HG03095 (cell line): Measurements from ENCODE around the gene RHCE.
"Not testable (repeated sequence)": the region's sequence is repeated elsewhere in the genome, so short reads cannot be mapped to it uniquely, and the experiment has no call there.

ENCODE experiments used
- ATAC-seq: cut with Tn5 transposase; IDR thresholded peaks from one replicate; pipeline ENCODE4 v1.9.1; 2021; ENCODE audit warnings: moderate library complexity; ENCODE audit not compliant: unreplicated experiment

Gene RHCE

DNA sequence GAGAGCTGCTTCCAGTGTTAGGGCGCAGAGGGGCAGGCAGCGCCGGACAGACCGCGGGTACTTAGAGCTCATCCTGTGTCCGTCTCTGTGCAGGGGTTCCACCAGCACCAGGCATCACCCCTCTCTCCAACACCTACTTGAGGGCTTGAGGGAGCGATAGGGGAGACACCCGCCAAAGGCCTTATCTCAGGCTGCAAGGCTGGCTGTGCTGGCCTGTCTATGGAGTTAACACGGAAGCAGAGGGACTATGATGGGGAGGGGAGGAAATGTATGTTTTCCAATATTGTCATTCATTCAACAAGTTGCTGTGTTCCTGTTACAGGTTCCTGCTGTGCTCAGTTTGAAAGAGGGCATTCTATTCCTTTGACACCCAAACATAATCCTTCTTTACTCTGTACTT lies at the start of gene RHCE:
TSS of gene RHCE (minus strand) at position 111 of the 400 bp plus-strand sequence. CDS start at position 72, 39 bp downstream.
- ATAC-seq: not testable (repeated sequence)

DNA sequence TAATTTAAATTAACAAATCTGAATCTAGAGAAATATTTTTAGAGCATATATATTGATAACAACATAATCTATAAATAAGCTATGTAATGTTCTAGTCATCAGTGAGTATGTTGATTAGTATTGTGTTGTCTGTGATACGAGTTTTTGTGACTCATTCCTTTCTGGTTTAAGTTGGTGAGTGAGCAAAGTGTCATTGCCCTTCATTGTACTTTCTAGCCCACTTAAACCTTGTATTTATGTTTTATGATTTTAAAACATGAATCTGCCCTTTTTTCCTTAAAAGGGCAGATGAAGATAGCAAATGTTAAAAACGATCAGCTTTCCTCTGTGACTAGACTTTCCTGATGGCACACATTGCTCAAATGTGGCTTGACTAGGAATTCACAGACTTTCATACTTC lies 48.6 kb upstream of the RHCE start:
- ATAC-seq: no peak

DNA sequence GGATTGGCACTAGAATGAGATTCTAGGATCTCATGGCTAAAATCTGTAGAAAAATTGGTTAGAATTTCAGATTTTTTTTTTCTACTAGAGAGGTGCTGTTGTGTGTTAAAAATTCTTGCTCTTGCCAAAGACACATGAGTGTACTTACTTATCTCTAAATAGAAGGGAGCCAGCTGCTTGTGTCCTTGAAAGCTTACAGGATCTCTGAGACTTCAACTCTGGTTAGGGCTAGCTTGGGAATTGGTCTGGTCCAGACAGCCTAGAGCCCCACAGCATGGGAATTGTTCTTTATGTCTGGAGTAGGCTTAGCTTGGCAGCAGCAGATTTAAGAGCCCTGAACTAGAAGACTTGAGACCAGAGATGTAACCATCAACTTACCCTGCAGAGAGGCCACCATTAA lies 47.4 kb upstream of the RHCE start:
- ATAC-seq: no peak

DNA sequence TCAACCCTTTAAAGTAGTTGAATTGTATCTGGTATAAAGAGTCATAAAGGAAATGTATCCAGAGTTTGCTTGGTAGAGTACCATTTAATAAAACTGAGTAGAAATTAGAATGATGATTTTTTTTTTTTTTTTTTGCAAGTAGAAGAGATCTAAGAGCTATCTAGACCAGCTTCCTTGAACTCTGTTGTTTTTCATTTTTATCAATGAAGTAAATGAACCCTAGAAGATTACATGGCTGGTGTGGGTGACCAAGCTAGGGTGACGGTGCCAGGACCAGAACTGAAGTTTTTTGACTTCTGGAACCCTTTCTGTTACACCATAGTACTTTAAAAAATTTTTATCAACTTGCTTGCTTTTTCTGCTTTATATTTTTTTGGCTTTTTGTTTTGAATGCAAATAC lies 47.0 kb upstream of the RHCE start:
- no peak for ATAC-seq

DNA sequence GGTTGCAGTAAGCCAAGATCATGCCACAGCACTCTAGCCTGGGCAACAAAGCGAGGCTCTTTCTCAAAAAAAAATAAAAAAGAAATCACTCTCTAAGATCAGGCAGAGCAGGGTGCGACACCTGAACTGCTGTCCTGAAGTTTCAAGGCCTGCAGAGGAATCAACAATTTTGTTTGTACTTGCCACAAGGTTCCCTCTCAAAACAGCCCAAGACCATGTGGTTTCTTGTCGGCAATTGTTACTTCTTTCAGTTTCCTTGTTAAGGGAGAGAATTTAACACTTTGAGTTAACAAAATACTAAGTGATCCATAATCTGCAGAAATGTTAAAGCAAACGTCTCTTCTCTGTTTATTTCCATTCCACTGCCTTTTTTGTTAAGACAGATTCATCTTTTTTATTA lies 46.6 kb upstream of the RHCE start:
- ATAC-seq: no peak

DNA sequence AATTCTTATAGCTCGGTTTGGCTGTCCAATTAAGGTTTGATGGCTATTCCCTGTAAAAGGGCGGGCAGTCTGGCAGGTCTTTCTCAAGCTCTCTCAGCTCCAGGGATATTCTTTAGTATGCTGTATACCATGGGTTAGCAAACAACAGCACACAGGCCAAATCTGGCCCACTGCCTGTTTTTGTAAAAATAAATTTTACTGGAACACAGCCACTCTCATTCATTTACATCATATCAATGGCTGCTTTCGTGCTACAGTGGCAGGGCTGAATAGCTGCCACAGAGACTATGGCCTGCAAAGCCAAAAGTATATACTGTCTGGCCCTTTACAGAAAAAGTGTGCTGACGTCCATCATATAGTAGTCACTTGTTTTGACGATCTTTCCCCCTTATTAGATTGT lies 42.1 kb upstream of the RHCE start:
- ATAC-seq: no peak

DNA sequence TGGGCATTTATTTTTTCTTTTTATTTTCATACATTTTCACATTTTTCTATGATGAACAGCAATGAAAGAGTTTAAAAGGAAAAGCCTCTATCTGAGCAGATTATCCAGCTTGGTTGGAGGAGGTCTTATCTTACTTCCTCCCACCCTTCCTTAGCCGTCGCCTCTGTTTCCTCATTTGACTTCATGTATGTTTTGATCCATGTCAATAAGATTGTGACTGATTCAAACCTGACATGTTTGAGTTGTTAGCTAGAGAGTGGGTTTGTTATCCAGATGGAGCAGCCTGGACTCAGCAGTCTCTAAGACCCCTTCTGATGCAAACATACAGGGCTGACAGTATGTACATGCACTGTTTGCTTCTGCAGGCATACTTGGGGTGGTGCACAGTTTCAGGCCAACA lies 41.2 kb upstream of the RHCE start:
- ATAC-seq: no peak

DNA sequence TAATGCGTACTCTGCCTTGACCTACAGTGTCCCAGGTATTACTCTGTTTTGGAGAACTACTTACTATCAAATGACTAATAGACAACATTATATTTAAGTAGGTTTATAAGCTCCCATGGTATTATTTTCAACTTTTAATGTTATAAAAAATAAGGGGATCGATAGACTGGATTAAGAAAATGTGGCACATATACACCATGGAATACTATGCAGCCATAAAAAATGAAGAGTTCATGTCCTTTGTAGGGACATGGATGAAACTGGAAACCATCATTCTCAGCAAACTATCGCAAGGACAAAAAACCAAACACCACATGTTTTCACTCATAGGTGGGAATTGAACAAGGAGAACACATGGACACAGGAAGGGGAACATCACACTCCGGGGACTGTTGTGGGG lies 40.2 kb upstream of the RHCE start:
- not testable (repeated sequence) for ATAC-seq

DNA sequence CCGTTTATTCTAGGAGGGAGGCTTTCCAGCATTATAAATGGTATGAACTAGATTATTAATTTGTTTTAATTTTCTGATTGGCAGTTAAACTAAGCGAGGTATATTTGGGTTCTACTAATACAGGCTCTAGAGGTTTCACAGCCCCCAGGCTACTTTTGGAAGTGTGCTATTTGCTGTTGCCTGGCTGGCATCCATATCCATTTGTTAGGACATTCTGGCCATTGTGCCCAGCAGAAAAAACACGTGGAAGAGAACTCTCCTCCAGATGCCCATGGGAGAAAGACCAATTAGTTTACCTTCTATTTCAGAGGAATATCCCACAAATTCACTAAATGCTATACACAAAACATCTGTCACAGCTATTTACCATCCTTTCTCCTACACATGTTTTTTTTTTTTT lies 39.4 kb upstream of the RHCE start:
- no peak for ATAC-seq

DNA sequence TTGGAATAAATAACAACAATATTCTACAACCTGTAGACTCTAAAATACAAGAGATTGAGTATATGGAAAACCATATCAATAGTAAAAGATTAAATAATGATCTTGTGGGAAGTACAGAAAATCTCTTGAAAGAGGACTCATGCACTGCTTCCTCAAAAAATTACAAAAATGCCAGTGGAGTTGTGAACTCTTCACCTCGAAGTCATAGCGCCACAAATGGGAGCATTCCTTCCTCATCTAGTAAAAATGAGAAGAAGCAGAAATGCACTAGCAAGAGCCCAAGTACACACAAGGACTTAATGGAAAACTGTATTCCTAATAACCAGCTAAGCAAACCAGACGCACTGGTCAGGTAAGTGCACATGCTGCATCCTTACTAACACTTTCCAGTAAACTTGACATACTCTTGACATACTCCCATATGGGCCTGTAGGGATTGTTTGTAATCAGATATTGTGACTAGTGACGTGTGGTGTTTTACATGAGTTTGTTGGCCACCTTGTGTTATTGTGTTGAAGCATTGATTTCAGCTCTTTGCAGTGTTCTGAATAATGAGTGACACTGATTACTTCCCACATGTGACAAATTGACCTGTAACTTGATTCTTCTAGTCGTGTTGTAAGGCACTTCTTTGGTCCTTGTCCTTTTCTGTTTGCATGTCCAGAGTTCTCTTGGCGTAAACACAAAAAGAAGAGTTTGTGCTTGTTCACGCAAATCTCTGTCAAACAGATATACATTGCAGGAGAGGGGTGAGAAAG lies 38.1 kb upstream of the RHCE start:
- no peak for ATAC-seq

DNA sequence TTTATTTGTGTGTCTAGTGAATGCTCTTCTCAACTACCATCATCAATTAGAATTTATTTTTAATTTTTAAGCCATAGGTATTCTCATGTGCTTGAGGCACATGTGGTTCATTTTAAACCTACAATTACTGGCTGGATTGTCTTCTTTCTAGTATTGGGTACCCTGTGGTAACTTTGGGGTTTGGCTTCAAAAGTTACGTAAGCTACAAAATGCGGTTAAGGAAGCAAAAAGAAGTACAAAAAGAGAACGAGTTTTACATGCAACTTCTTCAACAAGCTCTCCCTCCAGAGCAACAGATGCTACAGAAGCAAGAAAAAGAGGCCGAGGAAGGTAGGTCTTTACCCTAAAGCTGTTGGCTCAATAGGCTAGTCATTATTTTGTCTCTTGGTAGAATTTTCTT lies 35.9 kb upstream of the RHCE start:
- no peak for ATAC-seq

DNA sequence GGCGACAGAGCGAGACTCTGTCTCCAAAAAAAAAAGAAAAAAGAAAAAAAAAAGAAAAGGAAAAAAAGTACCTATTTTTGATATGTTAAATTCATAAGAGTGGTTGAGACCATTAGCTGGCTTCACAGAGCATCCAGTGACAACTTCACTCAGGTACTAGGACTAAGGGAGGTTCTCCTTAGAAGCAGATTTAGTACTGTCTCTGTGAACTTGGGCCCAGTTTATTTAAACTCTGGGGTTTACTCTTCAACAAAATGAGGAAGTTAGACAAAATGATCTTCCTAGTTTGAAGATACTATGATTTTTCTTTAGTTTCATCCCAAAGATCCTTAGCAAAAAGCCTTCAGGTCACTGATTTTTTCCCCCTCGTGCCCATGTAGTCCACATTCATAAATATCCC lies 31.3 kb upstream of the RHCE start:
- ATAC-seq: no peak

DNA sequence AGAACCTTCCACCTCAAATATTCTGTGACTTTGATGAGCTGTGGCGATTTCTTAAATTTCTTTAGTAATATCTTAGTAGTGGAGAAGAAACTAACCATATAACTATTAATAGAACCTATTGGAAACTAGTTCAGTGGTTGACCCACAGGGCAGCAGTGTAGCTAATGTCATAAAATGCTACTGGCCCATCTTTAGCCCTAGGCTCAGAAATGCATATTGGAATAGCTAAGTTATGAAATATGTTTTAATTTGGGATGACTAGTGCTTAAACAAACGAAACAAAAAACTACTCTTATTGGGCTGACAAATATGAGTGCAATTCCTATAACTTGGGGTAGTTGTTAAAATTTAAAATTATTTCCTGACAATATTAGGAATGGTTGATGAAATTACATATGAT lies 30.3 kb upstream of the RHCE start:
- no peak for ATAC-seq

DNA sequence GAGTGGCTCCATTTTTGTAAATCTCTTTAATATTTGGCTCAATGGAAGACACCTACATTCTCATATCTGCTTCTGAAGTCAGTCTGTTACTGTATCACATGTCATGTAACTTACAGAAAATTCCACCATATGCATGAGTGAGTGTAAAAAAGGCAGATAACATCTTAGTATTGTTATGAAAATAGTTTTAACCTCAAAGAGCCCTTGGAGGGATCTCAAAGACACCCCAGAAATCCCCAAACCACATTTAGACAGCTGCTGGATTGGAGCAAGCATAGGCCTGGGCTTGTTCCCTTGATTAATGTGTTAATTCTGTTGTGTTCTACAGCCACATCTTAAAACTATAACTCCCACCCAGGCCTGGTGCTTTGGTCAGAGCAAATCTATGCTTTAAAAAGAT lies 26.9 kb upstream of the RHCE start:
- ATAC-seq: no peak

DNA sequence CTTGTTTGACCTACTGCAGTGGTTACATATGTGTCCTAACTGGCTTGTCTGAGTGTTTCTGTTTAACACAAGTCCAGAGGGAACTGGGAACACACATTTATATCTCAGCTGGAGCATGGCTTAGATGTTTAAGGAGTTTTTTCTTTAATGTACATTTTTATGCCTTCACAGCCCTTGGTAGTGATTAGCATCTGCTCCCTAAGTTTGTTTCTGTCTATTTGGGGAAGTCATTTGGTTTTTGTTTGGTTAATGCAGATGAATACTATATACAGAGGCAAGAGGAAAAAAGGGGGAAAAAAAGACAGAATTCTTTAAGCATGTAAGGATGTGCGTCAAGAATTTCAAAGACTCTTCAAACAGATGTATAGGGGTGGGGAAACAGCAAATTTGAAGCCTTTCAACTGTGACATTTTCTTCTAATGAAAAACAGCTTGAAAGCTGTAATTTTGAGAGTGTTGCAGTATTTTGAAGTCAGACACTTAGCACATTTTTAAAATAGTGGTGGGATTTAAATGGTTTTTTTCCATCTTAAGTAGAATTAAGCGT lies 25.4 kb upstream of the RHCE start:
- ATAC-seq: no peak

DNA sequence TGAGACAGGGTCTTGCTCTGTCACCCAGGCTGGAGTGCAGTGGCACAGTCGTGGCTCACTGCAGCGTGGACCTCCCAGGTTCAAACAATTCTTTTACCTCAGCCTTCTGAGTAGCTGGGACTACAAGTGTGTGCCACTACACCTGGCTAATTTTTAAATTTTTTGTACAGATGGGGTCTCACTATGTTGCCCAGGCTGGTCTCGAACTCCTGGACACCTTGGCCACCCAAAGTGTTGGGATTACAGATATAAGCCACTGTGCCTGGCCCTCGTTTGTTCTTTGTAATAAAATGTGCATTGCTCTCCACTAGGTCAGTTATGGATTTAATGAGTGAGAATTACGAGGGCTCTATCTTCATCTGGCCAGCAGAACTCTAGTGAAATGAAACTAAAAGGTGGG lies 24.0 kb upstream of the RHCE start:
- ATAC-seq: not testable (repeated sequence)

DNA sequence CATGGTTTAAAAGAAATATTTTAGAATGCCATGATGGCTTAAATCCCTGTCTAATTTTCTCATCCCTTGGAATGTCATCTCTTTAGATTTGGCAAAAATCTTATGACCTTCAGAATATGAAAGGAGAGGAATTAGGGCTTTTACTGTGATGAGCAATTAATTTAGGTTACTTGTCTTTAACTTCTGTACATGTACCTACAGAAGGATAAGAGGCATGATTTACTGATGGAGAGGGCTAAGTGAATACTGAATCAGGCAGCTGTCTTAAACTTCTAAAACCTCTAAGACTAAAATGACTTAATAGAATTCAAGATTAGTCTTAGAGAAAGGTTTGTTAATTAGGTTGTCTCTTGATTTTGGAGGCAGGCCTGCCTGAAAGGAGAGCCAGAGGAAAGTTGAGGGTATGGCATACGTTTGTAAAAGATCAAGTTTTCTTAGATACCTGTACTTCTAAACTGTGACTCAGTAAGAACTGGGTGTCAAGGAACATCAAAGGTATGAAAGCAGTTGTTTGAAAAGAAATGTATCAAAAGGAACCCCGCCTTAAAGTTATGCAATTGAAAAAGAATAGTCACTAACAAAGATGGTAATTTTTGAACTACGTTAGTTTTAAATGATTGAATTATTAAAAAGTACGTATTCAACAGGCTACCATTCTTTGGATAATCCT lies 22.5 kb upstream of the RHCE start:
- ATAC-seq: no peak

DNA sequence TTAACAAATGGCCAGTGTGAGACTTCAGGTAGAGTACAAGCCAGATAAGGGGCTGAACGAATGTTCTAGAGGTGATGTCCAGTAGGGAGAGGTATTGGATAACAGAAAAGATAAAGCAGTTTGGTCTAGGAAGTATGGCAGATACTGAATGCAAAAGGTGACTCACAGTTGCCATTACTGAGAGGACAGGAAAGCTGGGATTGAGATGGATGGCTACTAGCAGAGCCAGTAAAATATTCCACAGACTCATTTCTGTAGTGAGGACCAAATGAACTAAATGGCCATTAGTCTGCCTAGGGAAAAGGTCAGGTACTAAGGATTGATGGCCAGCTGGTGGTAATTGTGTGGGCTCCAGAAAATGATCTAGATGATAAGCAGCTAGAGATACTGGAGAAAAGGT lies 21.6 kb upstream of the RHCE start:
- ATAC-seq: no peak

DNA sequence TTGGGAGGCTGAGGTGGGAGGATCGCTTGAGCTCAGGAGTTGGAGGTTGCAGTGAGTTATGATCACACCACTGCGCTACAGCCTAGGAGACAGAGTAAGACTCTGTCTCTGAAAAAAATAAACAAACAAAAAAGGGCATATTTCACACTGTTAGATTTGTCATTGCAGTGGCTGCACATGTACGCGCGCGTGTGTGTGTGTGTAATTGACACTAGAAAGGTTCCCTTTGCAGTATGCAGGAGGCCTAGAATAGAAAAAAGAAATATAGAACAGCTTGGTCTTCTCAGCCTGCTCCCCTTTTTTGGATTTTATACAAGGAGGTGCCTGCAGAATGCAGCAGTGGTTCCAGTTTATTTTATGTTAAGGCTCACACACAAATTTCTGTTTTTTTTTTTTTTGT lies 18.7 kb upstream of the RHCE start:
- no peak for ATAC-seq

DNA sequence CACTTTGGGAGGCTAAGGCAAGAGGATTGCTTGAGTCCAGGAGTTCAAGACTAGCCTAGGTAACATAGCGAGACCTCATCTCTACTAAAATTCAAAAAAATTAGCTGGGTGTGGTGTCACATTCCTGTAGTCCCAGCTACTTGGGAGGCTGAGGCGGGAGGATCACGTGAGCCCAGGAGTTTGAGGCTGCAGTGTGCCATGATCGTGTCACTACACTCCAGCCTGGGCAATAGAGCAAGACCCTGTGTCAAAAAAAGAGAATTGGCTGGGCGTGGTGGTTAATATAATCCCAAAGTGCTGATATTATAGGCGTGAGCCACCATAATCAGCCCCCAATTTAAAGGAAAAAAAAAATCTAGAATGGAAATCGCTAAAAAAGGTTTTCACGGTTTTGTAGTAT lies 17.0 kb upstream of the RHCE start:
- ATAC-seq: no peak

DNA sequence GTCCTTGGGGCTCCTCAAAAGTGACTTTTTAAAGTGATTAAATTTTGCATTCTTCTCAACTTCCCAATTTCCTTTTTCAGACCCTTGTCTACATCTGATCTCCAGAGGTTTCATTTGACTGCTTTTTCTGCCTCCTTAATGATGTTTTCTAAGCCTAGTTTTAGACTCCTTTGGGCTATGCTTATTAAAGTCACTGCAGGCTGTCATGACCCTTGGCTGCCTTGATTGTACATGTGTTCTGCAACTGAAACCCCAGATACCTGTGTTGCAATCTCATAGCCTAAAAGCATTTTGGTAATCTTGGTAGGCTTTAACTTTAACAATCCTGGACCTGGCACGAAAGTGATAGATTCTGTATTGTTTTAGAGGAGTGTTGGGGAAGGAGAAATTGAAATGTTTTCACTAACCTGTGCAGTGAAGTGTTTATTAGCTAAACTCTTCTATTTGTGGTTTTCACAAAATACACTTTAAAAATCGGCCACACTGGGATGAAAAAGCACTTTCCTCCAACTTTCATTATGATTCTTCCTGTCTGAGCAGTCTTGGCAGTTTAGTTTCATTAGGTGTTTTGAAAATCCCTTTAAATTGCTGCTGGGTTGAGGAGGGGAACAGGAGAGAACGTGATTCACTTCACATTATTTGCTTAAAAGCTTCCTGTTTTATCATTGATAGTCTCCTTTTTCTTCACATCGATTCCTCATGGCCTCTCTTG lies 14.9 kb upstream of the RHCE start:
- ATAC-seq: no peak
